T-helper 2 cell (primary cell): ENCODE data around the gene NECAB2.

Source experiments
- DNase-seq, 5 experiments: peaks; one replicate each; pipeline versions ENCODE4 v3.0.0 to v3.0.0-alpha.2; 2012 to 2022
- total RNA-seq, 2 donors: gene quantifications; one replicate each; lab custom pipeline; 2026; lab: John Stamatoyannopoulos, UW

The NECAB2 gene
- total RNA-seq = 0 to 0.31 reads per million in 2 donors

- peak in 1 of 5 experiments; percentile 12 for DNase-seq
Observed at GRCh38 chr16:83967838-83968305, at the start of gene NECAB2. NECAB2 (plus strand) TSS chr16:83968244; CDS start chr16:83968649, 405 bp downstream.

- DNase-seq = no peak
Observed at GRCh38 chr16:83920894-83921491, 47.1 kb upstream of the NECAB2 start.

GRCh38 chr16:83923581-83924365, 44.3 kb upstream of the NECAB2 start:
- DNase-seq = no peak

- no peak for DNase-seq
Observed at GRCh38 chr16:83924686-83925085, 43.4 kb upstream of the NECAB2 start.

- DNase-seq = no peak
Observed at GRCh38 chr16:83925095-83925905, 42.7 kb upstream of the NECAB2 start.

GRCh38 chr16:83925957-83926725, 41.9 kb upstream of the NECAB2 start:
- no peak for DNase-seq

- peak; percentile 2 to 45 (median 29) for DNase-seq
Observed at GRCh38 chr16:83926726-83927397, 41.2 kb upstream of the NECAB2 start.

GRCh38 chr16:83928341-83929055, 39.5 kb upstream of the NECAB2 start:
- DNase-seq = no peak

GRCh38 chr16:83929811-83930555, 38.1 kb upstream of the NECAB2 start:
- no peak for DNase-seq

GRCh38 chr16:83930730-83931500, 37.1 kb upstream of the NECAB2 start:
- no peak for DNase-seq

- no peak for DNase-seq
Observed at GRCh38 chr16:83931556-83931955, 36.5 kb upstream of the NECAB2 start.

- no peak for DNase-seq
Observed at GRCh38 chr16:83932304-83932703, 35.7 kb upstream of the NECAB2 start.

- DNase-seq = no peak
Observed at GRCh38 chr16:83932955-83933673, 34.9 kb upstream of the NECAB2 start.

- DNase-seq = no peak
Observed at GRCh38 chr16:83933885-83934683, 34.0 kb upstream of the NECAB2 start.

- no peak for DNase-seq
Observed at GRCh38 chr16:83934684-83934977, 33.4 kb upstream of the NECAB2 start.

- DNase-seq = no peak
Observed at GRCh38 chr16:83935005-83935857, 32.8 kb upstream of the NECAB2 start.

- no peak for DNase-seq
Observed at GRCh38 chr16:83935858-83936255, 32.2 kb upstream of the NECAB2 start.
